ENCODE measurements around the gene PIBF1.

DNA sequence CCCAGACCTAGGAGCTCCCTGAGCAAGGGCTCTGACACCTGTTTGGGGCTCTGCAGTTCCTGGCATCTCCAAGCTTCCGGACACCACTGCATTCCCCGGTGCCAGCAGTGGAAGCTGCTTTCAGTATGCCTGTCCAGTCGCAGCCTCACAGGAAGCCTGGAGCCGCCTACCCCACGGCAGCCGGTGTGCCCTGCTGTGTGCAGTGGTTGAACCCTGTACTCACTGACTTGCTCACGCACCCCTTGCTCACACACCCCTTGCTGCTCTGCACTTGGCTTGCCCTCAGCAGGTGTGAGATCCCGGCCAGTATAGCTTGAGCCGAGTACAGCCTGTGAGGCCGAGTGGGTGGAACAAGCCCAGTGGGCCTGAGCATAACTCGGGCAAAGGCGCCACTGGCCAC lies 70.3 kb downstream of the PIBF1 start:
- TF ChIP-seq, protein P1, sequence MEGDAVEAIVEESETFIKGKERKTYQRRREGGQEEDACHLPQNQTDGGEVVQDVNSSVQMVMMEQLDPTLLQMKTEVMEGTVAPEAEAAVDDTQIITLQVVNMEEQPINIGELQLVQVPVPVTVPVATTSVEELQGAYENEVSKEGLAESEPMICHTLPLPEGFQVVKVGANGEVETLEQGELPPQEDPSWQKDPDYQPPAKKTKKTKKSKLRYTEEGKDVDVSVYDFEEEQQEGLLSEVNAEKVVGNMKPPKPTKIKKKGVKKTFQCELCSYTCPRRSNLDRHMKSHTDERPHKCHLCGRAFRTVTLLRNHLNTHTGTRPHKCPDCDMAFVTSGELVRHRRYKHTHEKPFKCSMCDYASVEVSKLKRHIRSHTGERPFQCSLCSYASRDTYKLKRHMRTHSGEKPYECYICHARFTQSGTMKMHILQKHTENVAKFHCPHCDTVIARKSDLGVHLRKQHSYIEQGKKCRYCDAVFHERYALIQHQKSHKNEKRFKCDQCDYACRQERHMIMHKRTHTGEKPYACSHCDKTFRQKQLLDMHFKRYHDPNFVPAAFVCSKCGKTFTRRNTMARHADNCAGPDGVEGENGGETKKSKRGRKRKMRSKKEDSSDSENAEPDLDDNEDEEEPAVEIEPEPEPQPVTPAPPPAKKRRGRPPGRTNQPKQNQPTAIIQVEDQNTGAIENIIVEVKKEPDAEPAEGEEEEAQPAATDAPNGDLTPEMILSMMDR (IDR thresholded peaks at IDR 0.05): no peak
- TF ChIP-seq POLR2A (IDR thresholded peaks at IDR 0.05): no peak
